ENCODE measurements around the gene ZNF444. TPM values are rescaled to one million over a fixed set of nuclear protein-coding genes. Genes with fewer than 3 reads are reported as not detected.

Gene ZNF444
- total RNA-seq, 1 donor from 2014 or later = 37.3 TPM

- ATAC-seq = no peak
- TF ChIP-seq, protein P1, sequence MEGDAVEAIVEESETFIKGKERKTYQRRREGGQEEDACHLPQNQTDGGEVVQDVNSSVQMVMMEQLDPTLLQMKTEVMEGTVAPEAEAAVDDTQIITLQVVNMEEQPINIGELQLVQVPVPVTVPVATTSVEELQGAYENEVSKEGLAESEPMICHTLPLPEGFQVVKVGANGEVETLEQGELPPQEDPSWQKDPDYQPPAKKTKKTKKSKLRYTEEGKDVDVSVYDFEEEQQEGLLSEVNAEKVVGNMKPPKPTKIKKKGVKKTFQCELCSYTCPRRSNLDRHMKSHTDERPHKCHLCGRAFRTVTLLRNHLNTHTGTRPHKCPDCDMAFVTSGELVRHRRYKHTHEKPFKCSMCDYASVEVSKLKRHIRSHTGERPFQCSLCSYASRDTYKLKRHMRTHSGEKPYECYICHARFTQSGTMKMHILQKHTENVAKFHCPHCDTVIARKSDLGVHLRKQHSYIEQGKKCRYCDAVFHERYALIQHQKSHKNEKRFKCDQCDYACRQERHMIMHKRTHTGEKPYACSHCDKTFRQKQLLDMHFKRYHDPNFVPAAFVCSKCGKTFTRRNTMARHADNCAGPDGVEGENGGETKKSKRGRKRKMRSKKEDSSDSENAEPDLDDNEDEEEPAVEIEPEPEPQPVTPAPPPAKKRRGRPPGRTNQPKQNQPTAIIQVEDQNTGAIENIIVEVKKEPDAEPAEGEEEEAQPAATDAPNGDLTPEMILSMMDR (IDR thresholded peaks at IDR 0.05) = no peak
- no peaks in the 10 kb centered on the region for H3K27me3 ChIP-seq
- DNase-seq = no peak
- intact Hi-C loops (cut with DNase I) = no loop called here
- no peaks in the 10 kb centered on the region for H3K9me3 ChIP-seq
- H3K4me1 ChIP-seq = no peaks in the 10 kb centered on the region
- peaks cover 28% of the 10 kb centered on the region for H3K36me3 ChIP-seq
- H3K27ac ChIP-seq = no peak overlapping the region
- no peak overlapping the region for H3K4me3 ChIP-seq
Observed at GRCh38 chr19:56152644-56153043, 11.6 kb downstream of the ZNF444 start.

DNA sequence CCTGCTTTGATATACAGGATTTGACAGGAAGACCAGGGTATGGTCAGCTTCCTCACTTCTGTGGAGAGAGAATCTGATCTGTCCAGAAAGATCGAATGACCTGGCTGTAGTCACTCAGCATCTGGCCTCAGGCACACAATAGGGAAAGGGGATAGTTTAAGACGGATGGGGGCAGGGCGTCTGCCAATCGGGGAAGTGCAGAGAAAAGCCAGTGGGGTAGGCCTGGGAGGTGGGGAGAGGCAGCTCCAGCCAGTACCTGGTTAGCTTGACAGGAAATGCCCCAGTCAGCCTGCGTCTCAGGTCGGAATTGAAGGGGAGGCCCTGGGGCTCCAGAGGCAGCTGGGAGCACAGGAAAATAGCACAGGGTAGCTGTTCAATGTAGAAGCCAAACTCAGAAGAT is 12.4 kb downstream of the ZNF444 start:
- Histone ChIP-seq H3K9me3 (no peaks in the 10 kb centered on the region), H3K4me1 (no peaks in the 10 kb centered on the region), H3K27me3 (no peaks in the 10 kb centered on the region), H3K36me3 (peaks cover 19% of the 10 kb centered on the region), H3K27ac (peak overlapping the region; percentile 37), H3K4me3 (no peak overlapping the region)
- no peak for ATAC-seq
- DNase-seq = no peak
- intact Hi-C loops (cut with DNase I) = no loop called here
- TF ChIP-seq, protein P1 (IDR thresholded peaks at IDR 0.05) = no peak

- peak; percentile 59 for ATAC-seq
- Histone ChIP-seq H3K4me1 (no peaks in the 10 kb centered on the region), H3K27ac (no peak overlapping the region), H3K4me3 (no peak overlapping the region), H3K27me3 (no peaks in the 10 kb centered on the region), H3K9me3 (no peaks in the 10 kb centered on the region), H3K36me3 (peaks cover 28% of the 10 kb centered on the region)
- DNase-seq = no peak
- TF ChIP-seq, protein P1 (IDR thresholded peaks at IDR 0.05) = peak; percentile 37
- intact Hi-C loops (cut with DNase I) = no loop called here
Observed at GRCh38 chr19:56155124-56155687, 14.1 kb downstream of the ZNF444 start.

- ATAC-seq (peak; percentile 26), DNase-seq (no peak)
- Histone ChIP-seq H3K4me1 (no peaks in the 10 kb centered on the region), H3K27me3 (no peaks in the 10 kb centered on the region), H3K36me3 (peaks cover 33% of the 10 kb centered on the region), H3K27ac (peak overlapping the region; percentile 65), H3K4me3 (no peak overlapping the region), H3K9me3 (no peaks in the 10 kb centered on the region)
- TF ChIP-seq, protein P1 (IDR thresholded peaks at IDR 0.05) = no peak
- intact Hi-C loops (cut with DNase I) = no loop called here
Observed at GRCh38 chr19:56156768-56157167, 15.7 kb downstream of the ZNF444 start.

DNA sequence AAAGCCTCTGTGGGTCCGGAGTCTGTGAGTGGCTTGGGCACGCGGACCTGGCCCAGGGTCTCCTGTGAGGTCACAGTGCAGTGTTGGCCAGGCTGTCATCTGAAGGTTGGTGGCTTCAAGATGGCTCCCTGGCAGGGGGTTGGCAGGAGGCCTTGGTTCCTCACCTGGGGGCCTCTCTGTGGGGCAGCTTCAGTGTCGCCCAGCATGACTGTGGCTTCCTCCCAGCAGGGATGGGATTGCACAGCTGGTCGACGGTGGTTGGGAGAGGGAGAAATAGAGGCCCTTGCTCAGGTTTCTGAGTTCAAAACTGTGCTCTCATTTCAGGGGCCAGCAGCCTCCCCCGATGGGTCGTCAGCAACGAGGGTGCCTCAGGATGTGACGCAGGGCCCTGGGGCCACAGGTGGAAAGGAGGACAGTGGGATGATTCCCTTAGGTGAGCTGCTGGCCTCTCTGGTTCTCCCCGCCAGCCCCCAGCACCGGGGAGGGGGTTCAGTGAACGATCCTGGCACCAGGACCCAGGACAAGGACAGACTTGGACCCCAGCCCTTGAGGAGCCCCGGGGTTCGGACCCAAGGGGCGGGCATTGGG is 17.2 kb downstream of the ZNF444 start:
- H3K36me3 ChIP-seq = peaks cover 33% of the 10 kb centered on the region
- intact Hi-C loops (cut with DNase I) = no loop called here

More for the DNA sequence above, 17.2 kb downstream of the ZNF444 start:
- H3K4me1 ChIP-seq = no peaks in the 10 kb centered on the region
- ATAC-seq (no peak), DNase-seq (no peak)
- H3K9me3 ChIP-seq = no peaks in the 10 kb centered on the region
- H3K27me3 ChIP-seq = no peaks in the 10 kb centered on the region
- TF ChIP-seq, protein P1 (IDR thresholded peaks at IDR 0.05) = no peak
- H3K4me3 ChIP-seq = no peak overlapping the region
- no peak overlapping the region for H3K27ac ChIP-seq

Data from upper lobe of right lung (tissue), 1 donor.